HG03442 (cell line): ENCODE data around the gene CHADL.
"Not testable (repeated sequence)": the region's sequence is repeated elsewhere in the genome, so short reads cannot be mapped to it uniquely, and the experiment has no call there.

Experiments used
- ATAC-seq: cut with Tn5 transposase; IDR thresholded peaks from one replicate; pipeline ENCODE4 v1.9.1; 2021; ENCODE audit warnings: mild to moderate bottlenecking, moderate library complexity; ENCODE audit not compliant: unreplicated experiment

The CHADL gene, protein sequence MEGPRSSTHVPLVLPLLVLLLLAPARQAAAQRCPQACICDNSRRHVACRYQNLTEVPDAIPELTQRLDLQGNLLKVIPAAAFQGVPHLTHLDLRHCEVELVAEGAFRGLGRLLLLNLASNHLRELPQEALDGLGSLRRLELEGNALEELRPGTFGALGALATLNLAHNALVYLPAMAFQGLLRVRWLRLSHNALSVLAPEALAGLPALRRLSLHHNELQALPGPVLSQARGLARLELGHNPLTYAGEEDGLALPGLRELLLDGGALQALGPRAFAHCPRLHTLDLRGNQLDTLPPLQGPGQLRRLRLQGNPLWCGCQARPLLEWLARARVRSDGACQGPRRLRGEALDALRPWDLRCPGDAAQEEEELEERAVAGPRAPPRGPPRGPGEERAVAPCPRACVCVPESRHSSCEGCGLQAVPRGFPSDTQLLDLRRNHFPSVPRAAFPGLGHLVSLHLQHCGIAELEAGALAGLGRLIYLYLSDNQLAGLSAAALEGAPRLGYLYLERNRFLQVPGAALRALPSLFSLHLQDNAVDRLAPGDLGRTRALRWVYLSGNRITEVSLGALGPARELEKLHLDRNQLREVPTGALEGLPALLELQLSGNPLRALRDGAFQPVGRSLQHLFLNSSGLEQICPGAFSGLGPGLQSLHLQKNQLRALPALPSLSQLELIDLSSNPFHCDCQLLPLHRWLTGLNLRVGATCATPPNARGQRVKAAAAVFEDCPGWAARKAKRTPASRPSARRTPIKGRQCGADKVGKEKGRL

GRCh38 chr22:41240377-41241132 is at the start of gene CHADL:
Gene CHADL, minus strand, starts transcription at chr22:41240931. Its CDS starts 50 bp downstream, at chr22:41240881.
- no peak for ATAC-seq

- ATAC-seq, result no peak
These were observed 48.9 kb upstream of the CHADL start for GRCh38 chr22:41289671-41290070.

DNA sequence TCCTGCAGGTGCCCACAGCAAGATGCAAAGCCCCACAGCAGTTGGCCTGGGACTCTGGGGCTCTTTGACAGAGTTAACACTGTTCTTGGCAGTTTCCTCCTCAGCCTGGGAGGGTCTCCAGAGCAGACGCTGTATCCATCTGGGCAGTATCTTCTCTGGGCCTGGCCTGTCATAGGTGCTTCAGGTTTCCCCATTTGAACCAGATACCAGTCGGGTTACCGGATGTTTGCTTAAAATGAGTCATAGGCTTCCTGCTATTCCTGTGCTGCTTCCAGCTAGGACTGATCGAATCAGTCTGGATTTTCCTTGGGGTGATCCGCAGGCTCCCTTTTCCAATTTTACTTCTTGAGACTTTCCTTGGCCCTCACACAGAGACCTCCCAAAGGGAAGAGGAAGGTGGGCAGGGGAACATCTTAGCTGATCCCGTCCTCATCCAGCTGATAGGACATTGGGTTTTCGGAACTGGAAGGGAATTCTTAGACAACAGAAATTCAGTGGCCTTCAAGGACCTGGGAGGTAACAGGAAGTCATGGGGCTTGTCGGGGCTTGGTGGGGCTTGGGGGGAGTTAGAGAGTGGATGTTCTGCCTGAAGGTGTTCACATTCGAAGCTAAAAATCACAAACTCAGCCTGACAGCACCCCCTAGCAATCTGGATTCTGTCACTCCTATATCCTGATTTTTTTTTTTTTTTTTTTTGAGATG is 47.7 kb upstream of the CHADL start:
- ATAC-seq, result no peak

- ATAC-seq, result no peak
These were observed 45.9 kb upstream of the CHADL start for GRCh38 chr22:41286639-41287091.

DNA sequence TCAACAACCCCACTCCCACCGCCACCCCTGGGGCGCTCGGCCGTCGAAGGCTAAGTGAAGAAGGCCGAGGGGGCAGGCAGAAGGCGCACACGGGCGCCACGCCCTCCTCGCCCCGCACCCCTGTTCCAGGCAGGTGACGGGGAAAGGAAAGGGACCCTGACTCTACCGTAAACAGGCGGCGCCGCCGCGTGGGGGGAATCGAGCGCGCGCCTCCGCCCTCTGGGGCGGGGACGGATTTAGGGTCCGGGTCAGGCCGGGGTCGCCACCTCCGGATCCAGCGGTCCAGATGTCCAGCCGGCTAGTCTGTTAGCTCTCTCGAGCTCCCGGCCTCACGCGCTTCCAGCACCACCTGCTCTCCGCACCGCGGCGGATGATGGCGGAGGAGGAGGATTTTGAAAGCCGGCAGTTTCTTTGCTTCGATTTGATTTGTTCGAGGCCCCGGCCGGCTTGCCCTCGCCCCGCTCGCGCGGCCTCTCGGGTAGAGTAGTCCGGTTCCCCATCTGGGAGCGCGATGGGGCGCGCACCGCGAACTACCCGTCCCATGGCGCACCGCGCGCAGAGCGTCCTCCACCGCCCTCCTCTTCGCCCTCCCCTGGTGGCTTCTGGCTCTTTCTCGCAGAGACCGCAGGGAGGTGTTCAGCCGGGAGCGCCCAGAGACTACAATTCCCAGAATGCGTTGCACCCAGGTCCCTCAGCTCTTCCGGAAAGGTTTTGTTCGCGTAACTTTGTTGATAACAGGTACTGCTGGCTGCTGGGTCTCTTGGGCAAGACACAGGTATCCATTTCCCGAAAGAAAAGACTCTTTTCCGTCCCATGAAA is 45.3 kb upstream of the CHADL start, which contains the start of gene RANGAP1:
TSS of gene RANGAP1 (minus strand) at position 368 of the 819 bp plus-strand sequence. CDS start 5,143 bp downstream, outside the sequence.
- peak; percentile 93 for ATAC-seq

- ATAC-seq, result peak; percentile 19
These were observed 44.7 kb upstream of the CHADL start for GRCh38 chr22:41285441-41285819.

DNA sequence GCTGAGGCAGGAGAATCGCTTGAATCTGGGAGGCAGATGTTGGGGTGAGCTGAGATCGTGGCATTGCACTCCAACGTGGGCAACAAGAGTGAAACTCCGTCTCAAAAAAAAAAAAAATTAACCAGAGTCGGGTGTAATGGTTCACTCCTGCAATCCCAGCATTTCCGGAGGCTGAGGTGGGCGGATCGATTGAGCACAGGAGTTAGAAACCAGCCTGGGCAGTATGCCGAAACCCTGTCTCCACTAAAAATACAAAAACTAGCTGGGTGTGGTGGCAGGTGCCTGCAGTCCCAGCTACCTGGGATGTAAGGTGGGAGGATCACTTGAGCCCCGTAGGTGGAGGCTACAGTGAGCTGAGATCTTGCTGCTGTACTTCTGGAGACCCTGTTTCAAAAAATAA is 43.7 kb upstream of the CHADL start:
- no peak for ATAC-seq

GRCh38 chr22:41280854-41281253 is 40.1 kb upstream of the CHADL start:
- ATAC-seq, result no peak

GRCh38 chr22:41280065-41280464 is 39.3 kb upstream of the CHADL start:
- ATAC-seq, result no peak

- no peak for ATAC-seq
These were observed 34.1 kb upstream of the CHADL start for GRCh38 chr22:41274856-41275255.

DNA sequence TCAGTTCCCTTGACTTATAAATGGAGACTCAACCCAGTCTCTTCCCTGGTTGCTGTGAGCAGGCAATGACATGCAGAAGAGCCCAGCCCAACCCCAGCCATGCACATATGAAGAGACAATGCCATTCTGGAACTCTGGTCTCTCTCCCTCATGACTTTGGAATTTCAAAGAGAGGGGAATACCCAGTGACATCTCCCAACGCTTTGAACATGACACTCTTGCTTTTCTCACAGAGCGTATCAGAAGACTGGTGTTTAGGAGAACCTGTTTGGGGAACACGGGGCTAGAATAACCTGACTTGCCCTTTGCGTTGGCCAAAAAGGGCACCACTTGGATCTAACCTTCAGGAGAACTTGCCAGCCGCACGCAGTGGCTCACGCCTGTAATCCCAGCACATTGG is 32.4 kb upstream of the CHADL start:
- no peak for ATAC-seq

DNA sequence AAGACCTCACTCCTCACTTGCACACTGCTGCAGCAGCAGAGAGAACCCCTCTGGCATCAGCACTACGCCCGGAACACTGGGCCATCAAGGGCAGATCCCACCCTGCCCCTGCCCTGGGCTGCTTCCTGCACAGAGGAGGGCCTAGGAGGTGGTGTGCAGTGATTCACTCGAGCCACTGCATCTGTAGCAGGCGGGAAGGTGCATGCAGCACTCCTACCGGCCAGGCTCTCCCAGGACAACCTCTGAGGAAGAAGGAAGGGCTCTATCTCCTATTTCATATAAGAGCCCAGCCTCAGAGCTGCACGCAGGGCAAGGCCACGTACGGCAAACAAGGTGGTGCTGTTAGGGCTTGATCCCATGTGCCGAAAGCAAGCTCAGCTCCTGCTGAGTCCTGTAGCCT is 31.1 kb upstream of the CHADL start:
- ATAC-seq, result no peak

DNA sequence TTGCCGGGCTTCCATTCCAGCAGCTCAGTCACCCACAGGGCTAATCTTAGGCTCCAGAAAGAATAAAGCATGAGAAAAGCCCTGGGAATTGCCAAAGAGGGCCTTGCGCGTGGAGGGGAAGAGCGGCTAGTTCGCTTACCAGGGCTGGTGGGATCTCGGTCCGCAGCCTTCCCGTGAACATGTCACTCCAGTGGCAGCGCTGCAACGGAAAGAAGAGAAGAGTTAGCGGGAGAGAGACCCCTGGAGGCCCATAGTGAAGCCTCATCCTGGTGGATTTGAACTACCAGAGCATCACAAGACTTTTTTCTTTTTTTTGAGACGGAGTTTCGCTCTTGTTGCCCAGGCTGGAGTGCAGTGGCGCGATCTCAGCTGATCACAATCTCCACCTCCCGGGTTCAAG is 27.2 kb upstream of the CHADL start:
- ATAC-seq, result no peak

- no peak for ATAC-seq
These were observed 23.7 kb upstream of the CHADL start for GRCh38 chr22:41264408-41264941.

DNA sequence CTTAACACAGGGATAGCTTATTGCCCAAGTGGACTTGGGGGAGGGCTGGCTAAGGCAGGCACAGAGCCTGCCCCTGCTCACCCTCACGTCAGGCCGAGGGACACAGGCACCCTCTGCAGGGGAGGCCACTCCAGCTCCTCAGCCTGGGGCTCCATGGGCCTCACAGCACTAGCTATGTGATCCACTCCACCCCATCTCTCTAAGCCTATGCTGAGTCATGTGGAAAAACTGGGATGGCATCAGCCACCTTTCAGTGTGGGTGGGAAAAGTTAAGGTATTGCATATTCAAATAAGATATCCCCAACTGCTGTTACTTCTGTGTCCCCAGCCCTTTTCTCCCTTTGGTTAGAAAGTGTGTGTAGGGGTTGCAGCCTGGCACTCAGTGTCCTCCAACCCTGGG is 23.0 kb upstream of the CHADL start:
- no peak for ATAC-seq

DNA sequence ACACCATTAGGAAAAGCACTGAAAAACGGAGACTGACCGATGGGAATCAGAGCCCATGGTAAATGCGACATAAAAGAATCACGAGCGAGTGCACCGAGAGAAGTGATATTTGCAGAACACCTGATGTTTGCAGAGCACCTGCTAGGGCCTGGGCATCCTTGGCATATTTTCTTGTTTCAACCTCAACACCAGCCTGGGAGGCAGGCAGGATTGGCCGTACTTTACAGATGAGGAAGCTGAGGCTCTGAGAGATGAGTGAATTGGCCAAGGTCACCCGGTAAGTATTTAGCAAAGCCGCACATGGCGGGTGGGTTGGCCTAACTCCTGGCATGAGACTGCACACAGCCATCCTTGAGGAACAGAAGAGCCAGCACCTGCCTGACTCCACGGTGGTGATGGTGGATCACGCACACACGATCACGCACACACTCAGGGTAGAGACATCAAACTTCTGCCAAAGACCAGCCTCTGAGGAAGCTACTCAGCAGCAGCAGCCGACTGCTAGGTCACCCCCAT is 21.6 kb upstream of the CHADL start:
- ATAC-seq, result no peak

DNA sequence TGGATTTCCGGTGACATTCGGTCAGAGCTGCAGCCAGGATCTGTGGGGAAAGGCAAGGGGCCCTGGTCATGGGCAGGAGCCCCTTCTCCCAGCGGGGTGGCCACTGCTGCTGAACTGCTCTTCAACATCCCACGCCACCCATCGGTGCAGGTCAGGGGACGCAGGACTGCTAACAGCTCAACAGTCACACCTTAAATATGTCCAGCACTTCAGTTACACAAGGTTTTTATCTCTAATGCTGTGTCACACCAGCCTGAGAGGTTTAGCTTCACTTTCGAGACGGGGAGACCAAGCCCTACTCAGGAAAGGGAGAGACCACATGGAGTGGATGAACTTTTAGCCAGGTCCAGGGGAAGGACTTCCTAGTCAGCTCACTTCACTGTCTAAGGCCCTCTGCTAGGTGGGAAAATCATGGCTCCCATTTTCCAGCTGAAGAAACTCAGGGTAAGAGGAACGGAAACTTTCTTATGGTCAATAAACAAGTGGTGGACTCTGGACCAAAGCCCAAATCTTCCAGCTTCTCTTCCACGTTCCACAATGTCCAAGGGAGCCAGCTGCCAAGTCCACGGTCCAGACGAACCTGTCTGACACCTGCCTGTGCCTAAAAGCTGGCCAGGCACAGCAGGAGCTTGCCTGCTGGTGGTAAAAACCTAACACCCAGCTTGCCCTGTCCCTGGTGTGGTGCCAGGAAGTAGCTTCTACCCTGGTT is 21.0 kb upstream of the CHADL start:
- ATAC-seq, result no peak

DNA sequence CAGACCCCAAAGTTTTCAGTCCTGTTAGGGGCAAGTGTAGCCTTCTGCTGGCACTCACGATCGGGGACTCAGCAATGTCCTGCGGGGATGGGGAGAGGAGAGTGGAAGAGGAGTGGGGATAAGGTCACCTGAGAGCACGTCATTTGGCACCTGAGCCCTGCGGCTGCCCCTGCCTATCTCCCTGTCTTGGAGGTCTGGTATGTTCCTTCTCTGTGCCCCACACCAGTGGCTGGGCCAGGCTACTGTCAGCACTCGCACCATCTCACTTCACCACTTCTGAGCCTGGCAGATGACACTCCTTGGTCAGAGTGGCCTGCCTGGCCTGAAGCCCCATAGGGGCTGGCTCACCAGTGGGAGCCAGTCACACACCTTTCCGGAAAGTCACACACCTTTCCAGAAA is 20.1 kb upstream of the CHADL start:
- no peak for ATAC-seq

- not testable (repeated sequence) for ATAC-seq
These were observed 19.0 kb upstream of the CHADL start for GRCh38 chr22:41259756-41260155.
